CD4-positive, alpha-beta T cell treated with Interleukin-17A for 1 hour (primary cell): Measurements from ENCODE around the gene SLC29A3.

Experiments used
- DNase-seq: peaks from one replicate; pipeline ENCODE4 v3.0.0-alpha.2; 2020

The SLC29A3 gene

DNA sequence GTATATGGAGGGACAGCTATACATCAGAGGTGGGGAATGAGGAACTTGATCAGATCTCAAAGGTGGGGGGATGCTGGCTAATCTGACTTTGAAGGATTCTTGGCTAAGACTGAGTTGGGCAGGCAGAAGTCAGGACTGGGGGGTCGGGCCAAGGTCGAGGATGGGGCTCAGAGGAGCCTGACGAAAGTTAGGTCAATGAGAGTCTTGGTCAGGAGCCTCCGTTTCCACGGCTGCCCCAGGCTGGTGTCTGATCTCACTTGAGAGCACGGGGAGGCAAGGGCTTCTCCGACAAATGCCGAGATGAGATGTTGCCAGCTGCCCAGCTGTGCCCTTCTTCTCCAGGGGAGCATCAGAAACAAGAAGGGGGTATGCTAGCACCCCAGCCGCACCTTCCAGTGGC is 5.7 kb downstream of the SLC29A3 start:
- no peak for DNase-seq

DNA sequence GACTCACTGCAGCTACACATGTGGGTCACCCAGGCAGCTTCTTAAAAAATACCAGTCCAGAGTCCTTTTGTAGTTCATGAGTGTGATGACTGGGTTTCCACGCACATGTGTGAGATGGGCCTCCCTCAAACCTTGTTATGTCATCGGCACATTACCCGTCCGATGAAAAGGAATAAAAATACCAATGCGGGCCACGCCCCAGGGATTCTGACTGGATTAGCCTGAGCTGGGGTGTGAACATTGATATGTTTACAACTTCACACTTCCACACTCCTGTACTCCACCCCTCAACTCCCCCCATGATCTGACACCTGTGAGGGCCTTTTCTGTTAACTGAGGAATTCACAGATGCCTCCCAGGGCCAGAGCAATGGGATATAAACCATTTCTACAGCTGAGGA is 6.2 kb downstream of the SLC29A3 start:
- no peak for DNase-seq

DNA sequence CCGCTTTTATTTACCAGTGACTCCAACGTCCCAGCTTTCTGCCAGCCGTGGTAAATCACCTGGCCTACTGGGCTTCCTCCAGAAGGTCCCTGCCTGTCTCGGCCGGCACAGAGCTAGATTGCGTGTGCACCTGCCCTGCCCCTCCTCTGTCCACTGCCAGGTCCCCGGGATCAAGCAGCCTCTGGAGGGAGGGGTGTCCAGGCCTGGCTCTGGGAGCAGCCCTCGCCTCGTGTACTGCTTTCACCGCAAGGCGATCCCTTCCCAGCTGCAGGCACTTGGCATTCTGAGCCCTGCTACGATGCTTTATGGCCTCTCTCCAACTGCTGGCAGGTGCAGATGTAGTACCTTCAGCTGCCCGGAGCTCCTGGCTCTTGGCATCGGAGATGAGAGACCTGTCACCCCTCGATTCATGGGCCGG is 7.4 kb downstream of the SLC29A3 start:
- no peak for DNase-seq

DNA sequence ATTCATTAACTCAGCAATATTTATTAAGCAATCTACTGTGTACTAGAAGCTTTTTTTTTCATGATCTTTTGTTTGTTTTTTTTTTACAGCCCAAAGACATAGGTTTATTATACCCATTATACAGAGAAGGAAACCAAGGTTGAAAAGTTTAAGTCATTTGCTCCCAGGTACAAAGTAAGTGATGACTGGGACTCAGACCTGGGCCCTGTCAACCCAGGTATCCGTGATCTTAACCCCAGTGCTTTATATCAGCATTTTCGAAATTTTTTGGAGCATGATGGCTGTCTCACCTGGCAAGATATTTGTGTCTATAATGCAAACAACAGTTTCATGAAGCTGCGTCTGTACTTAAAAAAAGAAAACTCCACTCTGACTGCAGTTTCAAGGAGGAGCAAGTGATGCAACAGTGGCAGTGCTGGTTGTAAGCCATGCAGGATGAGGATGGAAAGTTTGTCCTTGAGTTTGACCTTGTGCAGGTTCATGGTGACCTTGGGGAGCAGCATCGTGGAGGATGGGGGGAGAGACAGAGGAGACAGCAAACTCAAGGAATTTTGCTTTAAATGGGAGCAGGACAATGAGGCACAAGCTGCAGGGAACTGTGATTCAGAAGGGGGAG is 11.8 kb downstream of the SLC29A3 start:
- DNase-seq = no peak

DNA sequence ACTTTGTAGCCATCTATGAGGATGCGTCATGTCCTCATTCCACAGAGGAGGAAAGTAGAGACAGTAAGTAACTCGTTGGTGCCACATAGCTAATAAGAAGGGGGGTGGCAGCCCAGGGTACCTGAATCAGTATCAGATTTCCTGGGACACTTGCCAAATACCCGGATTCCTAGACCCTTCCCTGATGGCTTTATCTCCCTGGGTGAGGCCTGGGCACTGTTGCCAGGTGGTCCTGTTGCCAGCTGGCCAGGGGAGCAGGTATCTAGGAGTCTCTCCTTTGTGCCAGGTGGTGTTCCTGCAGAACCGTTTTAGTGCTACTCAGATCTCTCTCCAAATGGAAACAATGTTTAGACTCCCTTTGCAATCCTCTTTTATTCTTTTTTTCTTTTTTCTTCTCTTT is 12.7 kb downstream of the SLC29A3 start:
- DNase-seq = no peak

DNA sequence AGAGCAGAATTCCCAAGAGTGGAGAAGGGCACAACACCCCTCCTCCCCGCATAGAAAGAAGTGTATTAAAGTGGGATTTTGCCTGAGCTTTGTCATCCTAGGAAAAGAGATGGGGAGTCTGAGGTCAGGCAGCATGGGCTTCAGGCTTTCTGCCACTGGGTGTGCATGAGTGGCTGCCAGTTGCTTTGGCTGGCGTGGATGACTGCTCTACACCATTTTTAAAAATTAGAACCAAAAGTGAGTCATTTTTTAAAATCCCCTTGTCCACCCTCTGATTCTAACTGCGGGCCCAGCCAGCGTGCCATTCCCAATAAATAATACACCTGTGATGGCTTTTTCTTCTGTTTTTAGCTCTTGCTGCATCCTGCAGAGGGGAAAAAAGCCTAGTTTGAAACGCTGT is 13.4 kb downstream of the SLC29A3 start:
- no peak for DNase-seq

DNA sequence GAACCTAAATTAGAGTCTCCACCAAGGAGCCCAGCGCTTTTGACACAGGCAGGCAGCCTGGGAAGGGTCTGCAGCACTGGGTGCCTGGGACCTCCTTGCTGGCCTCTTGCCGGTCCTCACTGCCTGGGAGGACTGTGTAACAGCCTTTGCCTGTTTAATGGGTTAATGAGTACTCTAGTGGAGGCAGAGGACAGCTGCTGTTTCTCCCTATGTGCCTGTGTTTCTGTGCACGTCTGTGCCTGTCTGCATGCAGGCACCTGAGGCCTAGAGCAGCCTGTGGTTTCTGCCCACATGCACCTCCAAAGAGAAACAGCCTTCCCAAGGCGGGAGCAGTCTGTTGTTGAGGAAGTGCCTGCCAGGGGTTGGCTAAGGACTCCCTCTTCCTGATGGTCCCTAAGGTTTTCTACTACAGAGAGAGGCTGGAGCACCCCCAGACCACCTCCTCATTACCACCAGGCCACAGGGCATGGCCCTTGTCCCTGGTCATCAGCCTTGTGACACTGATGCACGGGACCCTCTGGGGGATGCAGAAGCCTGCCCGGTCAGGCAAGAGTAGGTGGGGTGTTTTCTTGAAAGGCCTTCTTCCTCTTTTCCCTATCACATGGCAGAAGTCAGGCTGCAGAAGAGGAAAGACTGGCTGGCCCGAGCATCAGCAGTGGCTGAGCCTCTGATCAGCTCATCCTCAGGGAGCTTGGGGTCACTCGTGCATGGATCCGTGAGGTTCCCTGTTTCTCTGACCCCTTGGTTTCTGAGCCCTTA is 14.2 kb downstream of the SLC29A3 start:
- DNase-seq = no peak

DNA sequence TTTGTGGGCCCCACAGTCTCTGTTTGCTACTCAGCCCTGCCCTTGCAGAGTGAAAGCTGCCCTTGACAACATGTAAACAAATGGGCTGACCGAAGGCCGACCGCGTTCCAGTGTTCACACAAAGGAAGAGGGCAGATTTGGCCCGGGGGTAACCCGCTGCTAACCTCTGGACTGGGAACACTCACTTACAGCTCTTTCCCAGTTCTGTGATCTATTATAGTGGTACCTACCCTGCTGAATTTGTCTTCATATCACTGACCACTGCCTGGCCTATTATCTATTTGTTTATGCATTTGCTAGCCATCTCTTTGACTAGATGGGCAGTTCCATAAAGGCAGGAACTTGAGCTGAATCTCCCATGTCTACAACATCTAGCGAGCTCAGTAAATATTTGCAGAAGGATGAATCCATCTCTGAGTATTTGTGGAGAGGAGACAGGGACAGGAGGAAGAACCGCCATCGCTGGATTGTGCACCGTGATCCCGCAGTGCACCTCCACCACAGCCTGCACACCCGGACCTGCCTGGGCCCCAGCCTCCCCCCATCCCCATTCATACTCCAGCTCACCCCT is 15.2 kb downstream of the SLC29A3 start:
- no peak for DNase-seq

DNA sequence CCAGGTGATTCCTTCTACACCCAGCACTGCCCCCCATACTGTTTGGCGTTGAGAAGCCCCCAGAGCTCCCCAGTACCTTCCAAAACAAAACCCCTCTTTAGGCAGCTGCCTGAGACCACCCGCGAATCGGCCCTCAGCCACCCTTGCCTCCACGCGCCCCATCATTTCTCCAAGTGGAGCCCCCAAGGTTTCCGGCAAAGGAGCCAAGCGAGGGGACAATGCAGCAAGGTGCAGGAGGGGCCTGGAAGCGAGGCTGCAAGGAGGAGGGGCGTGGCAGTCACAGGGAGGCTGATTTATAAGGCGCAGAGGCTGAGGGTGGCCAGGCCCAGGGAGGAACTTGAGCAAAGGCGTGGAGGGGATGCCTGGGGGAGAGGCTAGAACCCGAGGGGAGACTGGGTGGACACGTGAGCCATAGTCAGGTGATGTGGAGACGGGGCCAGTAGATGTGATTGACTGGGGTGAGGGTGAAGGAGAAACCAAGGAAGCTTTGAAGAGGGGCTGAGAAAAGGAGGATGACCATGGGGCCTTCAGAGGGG is 16.2 kb downstream of the SLC29A3 start:
- DNase-seq = no peak

DNA sequence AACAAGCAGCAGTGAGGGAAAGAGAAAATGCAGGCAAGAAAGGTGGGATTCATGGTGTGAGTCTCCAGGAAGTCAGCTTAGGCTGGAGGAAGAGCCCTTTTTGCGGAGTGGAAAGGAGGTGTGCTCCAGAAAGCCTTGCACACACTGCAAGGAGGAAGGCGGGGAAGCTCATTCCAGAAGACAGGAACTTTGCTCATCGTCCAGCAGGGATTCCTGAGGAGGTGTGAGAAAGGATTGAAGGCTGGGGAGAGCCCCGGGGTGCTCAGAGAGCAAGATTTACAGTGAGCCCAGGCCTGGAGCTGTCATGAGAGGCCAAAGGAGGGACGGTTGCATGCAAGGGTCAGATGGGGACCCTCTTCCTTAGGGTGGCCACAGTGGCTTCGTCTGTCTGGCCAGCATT is 17.6 kb downstream of the SLC29A3 start:
- DNase-seq = no peak

DNA sequence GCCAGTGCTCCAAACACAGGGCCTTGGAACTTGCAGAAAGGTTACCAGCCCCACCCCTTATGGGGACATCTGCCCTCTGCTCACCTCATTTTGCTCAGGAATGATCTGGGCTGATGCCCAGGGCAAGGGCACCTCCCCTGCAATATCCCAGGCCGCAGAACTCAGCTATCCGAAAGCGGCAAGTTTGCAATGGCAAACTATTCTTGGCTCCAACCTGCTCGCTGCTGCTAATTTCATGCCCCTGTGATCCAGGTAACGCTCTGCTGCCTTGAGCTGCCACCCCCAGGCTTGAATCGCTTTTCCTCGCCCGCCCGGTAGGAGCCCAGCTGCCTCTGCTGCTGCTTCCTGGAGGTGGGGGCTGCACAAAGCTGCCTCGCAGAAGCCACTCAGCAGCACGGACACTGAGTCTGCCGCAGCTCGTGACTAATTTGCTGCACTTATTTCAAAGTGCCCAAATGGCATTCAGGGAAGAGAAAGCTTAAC is 18.2 kb downstream of the SLC29A3 start:
- DNase-seq = no peak

DNA sequence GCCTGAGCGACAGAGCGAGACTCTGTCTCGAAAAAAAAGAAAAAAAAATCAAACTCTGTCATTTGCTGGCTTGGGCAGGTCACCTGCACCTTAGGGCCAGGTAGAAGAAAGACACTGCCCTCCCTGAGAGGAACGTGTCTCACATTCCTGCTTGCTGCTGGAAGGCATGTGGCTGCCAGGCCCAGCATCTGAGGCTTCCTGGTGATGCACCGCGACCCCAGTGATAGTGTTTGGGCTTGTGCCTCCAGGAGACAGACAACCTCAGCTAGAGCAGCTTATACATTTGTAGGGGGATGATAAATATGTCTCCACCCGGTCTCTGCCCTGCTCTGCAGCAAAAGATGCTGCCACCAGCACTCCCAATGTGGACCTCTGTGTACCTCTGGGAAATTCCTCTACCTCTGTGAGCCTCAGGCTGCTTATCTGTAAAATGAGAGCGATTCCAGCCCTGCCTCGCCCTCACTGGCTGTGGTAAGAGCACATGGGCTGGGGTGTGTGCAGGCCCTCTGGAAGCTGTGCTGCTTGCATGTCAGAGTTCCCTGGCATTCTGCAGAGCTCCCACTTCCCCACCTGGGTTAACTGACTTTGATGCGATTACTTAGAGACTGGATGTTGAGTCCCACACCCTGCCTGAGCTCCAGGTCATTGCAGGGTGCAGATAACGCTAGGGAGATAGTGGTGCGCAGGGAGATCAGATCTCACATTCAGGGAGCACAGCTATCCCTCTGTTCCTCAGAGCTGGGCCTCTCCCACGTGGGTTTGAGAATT is 19.9 kb downstream of the SLC29A3 start:
- DNase-seq = no peak

DNA sequence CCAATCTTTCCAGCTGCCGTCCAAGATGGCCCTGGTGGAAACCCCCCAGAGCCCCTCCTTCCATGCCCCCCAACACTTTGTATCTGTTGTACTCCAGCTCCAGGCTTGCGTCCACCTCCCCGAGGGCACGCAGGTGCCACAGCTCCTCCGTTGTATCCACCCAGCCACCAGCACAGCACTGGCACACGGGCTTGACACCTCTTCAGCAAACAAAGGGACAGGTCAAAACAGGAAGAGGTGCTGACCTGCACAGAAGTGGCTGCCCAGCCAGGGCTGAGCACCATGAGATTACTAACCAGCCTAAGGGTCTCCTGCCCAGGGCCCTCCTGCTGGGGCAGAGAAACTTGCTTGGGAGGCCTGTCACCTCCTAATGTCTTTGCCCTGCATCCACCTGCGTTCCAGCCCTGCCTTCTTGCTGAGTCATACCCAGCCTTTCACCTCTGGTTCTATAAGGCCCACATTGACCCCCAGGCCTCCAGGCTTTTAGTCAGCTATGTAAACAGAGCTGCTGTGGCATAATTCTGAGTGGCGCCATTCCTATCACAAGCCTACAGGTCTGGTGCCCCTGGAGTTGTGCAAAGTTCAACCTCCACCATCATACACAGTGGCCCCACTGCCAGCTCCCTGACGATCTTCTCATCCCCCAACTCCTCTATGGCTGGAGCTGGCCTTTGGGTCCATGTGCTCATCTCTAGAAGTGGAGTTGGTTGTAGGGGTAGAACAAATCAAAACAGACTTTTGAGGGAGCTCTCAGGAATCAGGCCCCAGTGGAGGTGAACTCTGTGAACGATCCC is 20.9 kb downstream of the SLC29A3 start:
- no peak for DNase-seq

DNA sequence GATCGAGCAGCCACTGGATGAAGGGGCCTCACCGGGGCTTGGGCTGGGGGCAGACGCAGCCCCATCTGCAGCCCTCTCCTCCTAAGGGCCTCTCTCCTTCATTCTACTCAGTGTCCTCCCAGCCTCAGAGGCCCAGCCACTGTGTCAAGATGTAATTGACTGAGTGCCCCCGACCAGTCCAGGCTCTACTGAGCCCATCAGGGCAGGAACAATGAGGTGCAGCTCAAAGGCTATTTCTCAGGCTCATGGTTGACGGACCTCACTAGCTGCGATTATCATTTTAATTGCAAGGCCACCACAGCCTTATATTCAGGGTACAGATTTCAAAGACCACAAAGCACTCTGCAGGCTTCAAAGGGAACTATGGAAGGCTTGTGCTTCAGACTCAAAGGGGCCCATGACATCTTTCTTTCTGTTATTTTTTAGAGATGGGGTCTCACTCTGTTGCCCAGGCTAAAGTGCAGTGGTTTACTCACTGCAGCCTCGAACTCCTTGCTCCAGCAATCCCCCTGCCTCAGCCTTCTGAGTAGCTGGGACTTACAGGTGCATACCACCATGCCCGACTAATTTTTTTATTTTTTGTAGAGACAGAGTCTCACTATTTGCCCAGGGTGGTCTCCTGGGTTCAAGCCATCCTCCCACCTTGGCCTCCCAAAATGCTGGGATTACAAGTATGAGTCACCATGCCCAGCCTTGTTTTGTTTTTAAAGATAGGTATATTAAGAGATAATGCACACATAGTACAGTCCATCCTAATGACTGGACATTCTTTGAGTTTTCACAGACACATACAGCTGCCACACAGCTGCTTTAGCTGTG is 23.7 kb downstream of the SLC29A3 start:
- no peak for DNase-seq

DNA sequence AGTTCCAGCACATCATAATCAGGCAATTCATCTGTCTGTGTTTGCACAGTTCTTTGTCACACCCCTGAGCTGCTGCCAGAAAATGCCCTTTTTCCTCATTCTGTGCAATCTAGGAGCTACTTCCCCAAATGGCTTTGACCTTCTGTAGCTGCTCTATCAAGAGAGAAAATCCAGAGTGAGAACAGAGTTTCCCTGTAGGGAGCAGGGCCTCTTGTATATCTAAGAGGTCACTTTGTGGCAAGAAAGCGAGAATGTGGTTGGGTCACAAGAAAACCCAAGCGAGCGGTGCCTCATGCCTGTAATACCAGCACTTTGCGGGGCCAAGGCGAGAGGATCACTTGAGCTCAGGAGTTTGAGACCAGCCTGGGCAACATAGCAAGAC is 24.3 kb downstream of the SLC29A3 start:
- DNase-seq = no peak

DNA sequence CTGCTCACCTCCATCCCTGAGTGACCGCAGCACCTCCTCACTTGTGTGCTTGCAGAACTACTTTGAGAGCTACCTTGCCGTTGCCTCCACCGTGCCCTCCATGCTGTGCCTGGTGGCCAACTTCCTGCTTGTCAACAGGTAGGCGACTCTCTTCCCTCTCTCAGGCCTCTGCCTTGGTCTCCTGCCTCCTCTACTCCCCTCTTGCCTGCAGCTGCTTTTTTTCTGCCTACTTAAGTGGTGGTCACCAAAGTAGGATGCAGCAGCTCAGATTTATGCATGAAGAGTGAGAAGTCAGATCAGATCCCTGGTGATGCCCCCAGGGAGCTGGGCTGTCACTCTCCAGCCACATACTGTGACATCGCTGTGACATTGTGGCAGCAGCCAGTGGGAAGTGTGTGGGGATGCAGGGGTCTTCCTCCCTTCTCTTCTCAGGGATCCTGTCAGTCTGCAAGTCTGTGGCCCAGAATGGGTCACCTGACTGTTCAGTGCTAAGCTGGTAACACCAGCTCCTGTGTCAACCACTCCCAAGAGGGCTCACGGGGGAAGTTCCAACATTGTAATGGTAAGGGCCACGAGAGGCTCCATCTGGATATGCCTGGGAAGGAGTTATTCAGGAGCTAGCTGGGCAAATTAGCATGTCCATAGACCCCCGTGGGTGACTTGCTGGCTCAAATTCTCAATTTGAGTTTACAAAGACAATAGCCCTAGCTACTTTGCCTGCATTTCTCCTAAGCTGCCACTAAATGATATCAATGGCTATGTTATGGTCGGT is 25.3 kb downstream of the SLC29A3 start:
- no peak for DNase-seq

DNA sequence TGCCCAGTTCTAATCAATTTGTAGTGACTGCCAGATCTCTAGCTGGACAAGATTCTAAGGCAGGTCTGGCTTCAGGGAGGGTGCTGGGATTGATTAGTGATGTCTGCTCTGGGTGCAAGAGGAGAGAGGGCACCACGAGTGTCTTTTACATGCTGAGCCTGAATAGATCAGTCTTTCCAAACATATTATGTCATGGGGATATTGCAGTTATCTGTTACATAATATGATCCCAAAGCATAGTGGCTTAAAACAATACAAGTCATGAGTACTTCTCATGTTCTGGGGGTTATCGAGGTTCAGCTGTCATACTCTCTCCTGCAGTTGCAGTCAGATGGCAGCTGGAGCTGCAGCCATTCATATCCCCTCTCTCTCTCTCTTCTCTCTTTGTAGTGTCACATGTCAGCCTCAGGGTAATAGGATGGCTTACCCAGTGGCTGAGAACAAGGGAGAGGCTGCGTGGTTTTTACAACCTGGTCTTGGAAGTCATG is 26.0 kb downstream of the SLC29A3 start:
- no peak for DNase-seq

DNA sequence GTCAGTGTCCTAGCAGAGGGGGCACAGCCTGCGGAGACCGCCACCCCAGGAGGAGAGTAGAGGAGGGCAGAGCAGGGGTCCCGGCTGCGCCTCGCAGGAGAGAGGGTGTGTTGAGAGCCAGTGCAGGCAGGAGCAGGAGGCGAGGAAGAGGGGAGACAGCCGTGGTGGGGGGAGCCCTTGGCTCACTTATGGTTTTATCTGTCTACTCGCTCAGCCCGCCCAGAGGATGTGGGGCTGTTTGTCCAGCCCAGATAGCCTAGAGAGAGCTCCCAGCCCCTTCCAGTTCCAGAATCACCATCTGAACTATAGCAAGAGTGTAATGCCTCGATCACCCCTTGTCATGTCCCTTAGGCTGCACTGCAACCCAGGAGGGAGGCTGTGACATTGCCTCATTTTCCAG is 26.6 kb downstream of the SLC29A3 start:
- no peak for DNase-seq

DNA sequence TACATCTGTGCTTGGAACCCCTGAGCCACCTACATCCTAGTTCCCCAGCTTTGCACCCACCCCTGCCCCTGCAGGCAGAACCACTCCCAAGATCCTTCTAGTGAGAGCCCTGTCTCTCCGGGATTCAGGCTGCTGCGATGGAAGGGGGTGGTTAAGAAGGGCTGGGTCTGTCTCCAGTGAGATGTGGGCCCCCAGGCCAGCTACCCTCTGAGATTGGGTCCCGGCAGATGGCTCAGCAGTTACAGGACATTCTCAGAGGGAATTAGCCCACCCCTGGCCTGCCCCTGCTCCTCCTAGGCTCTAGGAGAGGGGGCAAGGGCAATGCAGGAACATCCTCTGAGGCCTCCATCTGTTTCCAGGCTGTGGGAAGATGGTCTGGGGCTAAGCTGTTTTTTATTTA is 27.7 kb downstream of the SLC29A3 start:
- DNase-seq = no peak

DNA sequence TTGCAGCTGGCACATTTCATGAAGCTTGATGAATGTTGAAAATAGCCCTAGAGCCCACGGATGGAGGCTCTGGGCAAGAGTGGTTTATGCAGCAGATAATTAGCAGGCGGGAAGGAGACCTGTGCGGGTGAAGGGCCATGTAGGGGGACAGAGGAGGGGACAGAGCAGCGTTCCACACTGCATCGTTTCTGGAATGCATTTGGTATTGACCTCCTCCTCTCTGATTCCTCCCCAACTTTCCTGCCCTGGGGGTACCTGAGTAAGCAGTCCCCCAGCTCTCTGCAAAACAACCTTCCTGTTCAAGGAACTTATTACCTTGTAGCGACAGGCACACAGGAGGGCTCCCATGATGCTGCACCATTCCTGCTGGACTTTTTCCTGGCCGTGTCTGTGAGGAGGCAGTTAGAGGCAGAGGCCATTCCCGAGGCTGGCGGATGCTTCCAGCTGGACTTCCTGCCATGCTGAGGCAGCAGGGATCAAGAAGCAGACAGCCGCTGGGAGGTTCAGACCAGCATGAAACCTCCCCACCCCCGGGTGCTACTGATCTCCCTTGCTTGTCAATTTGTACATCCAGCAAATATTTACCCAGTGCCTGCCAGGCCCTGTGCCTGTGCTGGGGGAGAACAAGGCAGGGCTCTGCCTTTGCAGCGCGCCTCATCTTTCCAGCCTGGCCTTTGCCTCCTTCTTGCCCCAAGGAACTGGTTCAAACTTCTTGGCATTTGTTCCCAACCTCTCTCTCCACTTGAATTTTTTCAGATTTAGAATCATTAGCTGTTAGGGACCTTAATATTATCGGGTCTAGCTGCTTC is 28.7 kb downstream of the SLC29A3 start:
- DNase-seq = no peak
